ENCODE data around the gene ERMP1.

ERMP1 gene

GRCh38 chr9:5872511-5872910 is 39.6 kb upstream of the ERMP1 start:
- no peak overlapping the region for H3K9ac ChIP-seq (ENCODE audit: low read depth, low read length, poor library complexity, severe bottlenecking)
- no peaks in the 10 kb centered on the region for H3K36me3 ChIP-seq (ENCODE audit: insufficient read depth, low read length)
- no peaks in the 10 kb centered on the region for H3K79me2 ChIP-seq (ENCODE audit: insufficient read depth, low read length)
- no peak overlapping the region for H3K4me2 ChIP-seq (ENCODE audit: low read depth, low read length, poor library complexity, severe bottlenecking)
- TF ChIP-seq CTCF (conservative IDR thresholded peaks at IDR 0.05; ENCODE audit: low read length) (no peak), EZH2phosphoT487 (IDR thresholded peaks at IDR 0.05; ENCODE audit: borderline replicate concordance) (no peak)
- H3K4me3 ChIP-seq (ENCODE audit: low read length, poor library complexity, severe bottlenecking) = no peak overlapping the region
- no peaks in the 10 kb centered on the region for H3F3A ChIP-seq (ENCODE audit: low read depth)
- no peaks in the 10 kb centered on the region for H3K27me3 ChIP-seq (ENCODE audit: insufficient read depth, low read length, poor library complexity, severe bottlenecking)
- no peaks in the 10 kb centered on the region for H3K9me2 ChIP-seq (replicated peaks; ENCODE audit: low read depth, low read length)
- no peak overlapping the region for H2AFZ ChIP-seq (ENCODE audit: low read length)
- H3K9me3 ChIP-seq (ENCODE audit: insufficient read depth, low read depth, low read length) = no peaks in the 10 kb centered on the region
- no peaks in the 10 kb centered on the region for H4K20me1 ChIP-seq (ENCODE audit: insufficient read depth, low read length, poor library complexity, severe bottlenecking)
- peaks cover 26% of the 10 kb centered on the region for H3K4me1 ChIP-seq (ENCODE audit: insufficient read depth, low read length, poor library complexity, severe bottlenecking)

- Histone ChIP-seq H2AFZ (ENCODE audit: low read length) (peak overlapping the region; percentile 42; the same call in 1 of the 2 replicates), H3K4me1 (ENCODE audit: insufficient read depth, low read length, poor library complexity, severe bottlenecking) (peaks cover 26% of the 10 kb centered on the region), H3K9me2 (replicated peaks; ENCODE audit: low read depth, low read length) (no peaks in the 10 kb centered on the region), H3K9ac (ENCODE audit: low read depth, low read length, poor library complexity, severe bottlenecking) (no peak overlapping the region), H3F3A (ENCODE audit: low read depth) (no peaks in the 10 kb centered on the region), H3K4me2 (ENCODE audit: low read depth, low read length, poor library complexity, severe bottlenecking) (no peak overlapping the region), H3K36me3 (ENCODE audit: insufficient read depth, low read length) (no peaks in the 10 kb centered on the region), H3K9me3 (ENCODE audit: insufficient read depth, low read depth, low read length) (no peaks in the 10 kb centered on the region), H3K4me3 (ENCODE audit: low read length, poor library complexity, severe bottlenecking) (no peak overlapping the region), H4K20me1 (ENCODE audit: insufficient read depth, low read length, poor library complexity, severe bottlenecking) (no peaks in the 10 kb centered on the region), H3K79me2 (ENCODE audit: insufficient read depth, low read length) (no peaks in the 10 kb centered on the region), H3K27me3 (ENCODE audit: insufficient read depth, low read length, poor library complexity, severe bottlenecking) (no peaks in the 10 kb centered on the region)
- TF ChIP-seq CTCF (conservative IDR thresholded peaks at IDR 0.05; ENCODE audit: low read length) = no peak
- TF ChIP-seq EZH2phosphoT487 (IDR thresholded peaks at IDR 0.05; ENCODE audit: borderline replicate concordance) = no peak
These were observed 38.9 kb upstream of the ERMP1 start for GRCh38 chr9:5871785-5872184.

GRCh38 chr9:5870691-5871090 is 37.8 kb upstream of the ERMP1 start:
- H3K4me3 ChIP-seq (ENCODE audit: low read length, poor library complexity, severe bottlenecking) = no peak overlapping the region
- H2AFZ ChIP-seq (ENCODE audit: low read length) = no peak overlapping the region
- no peaks in the 10 kb centered on the region for H3K27me3 ChIP-seq (ENCODE audit: insufficient read depth, low read length, poor library complexity, severe bottlenecking)
- no peak for TF ChIP-seq EZH2phosphoT487 (IDR thresholded peaks at IDR 0.05; ENCODE audit: borderline replicate concordance)
- TF ChIP-seq CTCF (conservative IDR thresholded peaks at IDR 0.05; ENCODE audit: low read length) = no peak
- no peaks in the 10 kb centered on the region for H3K9me2 ChIP-seq (replicated peaks; ENCODE audit: low read depth, low read length)
- H3K9ac ChIP-seq (ENCODE audit: low read depth, low read length, poor library complexity, severe bottlenecking) = no peak overlapping the region
- H3F3A ChIP-seq (ENCODE audit: low read depth) = no peaks in the 10 kb centered on the region
- no peaks in the 10 kb centered on the region for H3K79me2 ChIP-seq (ENCODE audit: insufficient read depth, low read length)
- H3K9me3 ChIP-seq (ENCODE audit: insufficient read depth, low read depth, low read length) = no peaks in the 10 kb centered on the region
- no peaks in the 10 kb centered on the region for H4K20me1 ChIP-seq (ENCODE audit: insufficient read depth, low read length, poor library complexity, severe bottlenecking)
- no peaks in the 10 kb centered on the region for H3K36me3 ChIP-seq (ENCODE audit: insufficient read depth, low read length)
- peaks cover 16% of the 10 kb centered on the region for H3K4me1 ChIP-seq (ENCODE audit: insufficient read depth, low read length, poor library complexity, severe bottlenecking)
- no peak overlapping the region for H3K4me2 ChIP-seq (ENCODE audit: low read depth, low read length, poor library complexity, severe bottlenecking)

All from Loucy (cell line).